ENCODE measurements around the gene TMEM138. TPM values are rescaled to one million over a fixed set of nuclear protein-coding genes. Genes with fewer than 3 reads are reported as not detected.
A peak's percentile ranks its signal among the peaks of the same experiment; 100 is the strongest.

The TMEM138 gene
- total RNA-seq, 1 experiment from 2014 or later = 43.6 TPM

- no peak overlapping the region for H2BK5ac ChIP-seq (ENCODE audit: insufficient read length, low read length)
- H3K36me3 Mint-ChIP-seq (ENCODE audit: insufficient read depth in 1 of 3, low read depth in 3 of 3) = peaks cover 7 to 48% (median 32%) of the 10 kb centered on the region in 3 experiments
- DNase-seq = no peak
- no peak overlapping the region for H4K5ac ChIP-seq (ENCODE audit: insufficient read length, low read depth, low read length)
- H2BK12ac ChIP-seq (ENCODE audit: insufficient read length, low read depth, low read length) = no peak overlapping the region
- H3K9me3 Mint-ChIP-seq = no peaks in the 10 kb centered on the region
- H3K27me3 Mint-ChIP-seq (ENCODE audit: low read depth) = no peaks in the 10 kb centered on the region
- H3K4me2 ChIP-seq (ENCODE audit: insufficient read depth, insufficient read length, low read length) = no peak overlapping the region
- H4K20me1 ChIP-seq (ENCODE audit: control insufficient read depth, insufficient read depth, insufficient read length) = no peaks in the 10 kb centered on the region
- H4K8ac ChIP-seq (replicated peaks; ENCODE audit: insufficient read length, low read depth, low read length) = no peak overlapping the region
- no peak overlapping the region for H2BK15ac ChIP-seq (ENCODE audit: low read depth, low read length)
- no peak overlapping the region for H2BK20ac ChIP-seq (ENCODE audit: low read depth, low read length, poor library complexity, severe bottlenecking)
- no peak overlapping the region for H3K18ac ChIP-seq (ENCODE audit: insufficient read length, low read depth, low read length)
- no peak overlapping the region for H4K91ac ChIP-seq (ENCODE audit: insufficient read length, low read depth, low read length)
- no peaks in the 10 kb centered on the region for H3K27me3 ChIP-seq (ENCODE audit: insufficient read depth, low read length)
- H3K56ac ChIP-seq (ENCODE audit: insufficient read length, low read depth, low read length) = no peak overlapping the region
- TF ChIP-seq CTCF (conservative IDR thresholded peaks at IDR 0.05) = no peak
- H3K27ac ChIP-seq (ENCODE audit: insufficient read length, low read depth, low read length) = no peak overlapping the region
- no peak overlapping the region; the same call in 1 of the 2 replicates for H3K14ac ChIP-seq (ENCODE audit: insufficient read depth, low read length)
- no peak overlapping the region for H2BK120ac ChIP-seq (ENCODE audit: low read depth, low read length, poor library complexity, severe bottlenecking)
- H3K9me3 ChIP-seq (ENCODE audit: control insufficient read depth, low read depth, low read length) = no peaks in the 10 kb centered on the region
- no peaks in the 10 kb centered on the region for H3K4me1 Mint-ChIP-seq
- no peaks in the 10 kb centered on the region for H3K23me2 ChIP-seq (ENCODE audit: insufficient read length, low read depth, low read length, poor library complexity, severe bottlenecking)
- no peak overlapping the region for H2AFZ ChIP-seq (ENCODE audit: low read length)
- no CpG with 5 or more reads among the region's 10 CpGs for WGBS (ENCODE audit: extremely low coverage, insufficient read length, low lambda C conversion rate)
- no peaks in the 10 kb centered on the region for H3K4me1 ChIP-seq (ENCODE audit: insufficient read depth, low read length)
- no peak overlapping the region for H2AK5ac ChIP-seq (ENCODE audit: insufficient read length, low read length)
- H3T11ph ChIP-seq (ENCODE audit: low read length) = no peak overlapping the region
- H3K4me3 Mint-ChIP-seq = no peak overlapping the region
- H3K79me2 ChIP-seq (ENCODE audit: insufficient read depth, low read length) = no peaks in the 10 kb centered on the region
- H3K79me1 ChIP-seq (ENCODE audit: insufficient read depth, low read depth, low read length, poor library complexity, severe bottlenecking) = no peaks in the 10 kb centered on the region
- no peak overlapping the region for H3K23ac ChIP-seq (ENCODE audit: insufficient read length, low read depth, low read length)
- no peak overlapping the region for H3K9ac ChIP-seq (ENCODE audit: extremely low read depth, insufficient read length, low read length)
- H3K27ac Mint-ChIP-seq = peak overlapping the region in 1 of 3 experiments; percentile 60; a peak in 1 of 7 replicates
- H3K4ac ChIP-seq (ENCODE audit: low read depth, low read length) = no peak overlapping the region
Measured at GRCh38 chr11:61349916-61350315, 12.3 kb upstream of the TMEM138 start.
